HepG2 (cell line): ENCODE results near the gene CCL27. TPM values are rescaled to one million over a fixed set of nuclear protein-coding genes. Genes with fewer than 3 reads are reported as not detected.

ENCODE experiments used
- ATAC-seq: fragments of 200-7000 bp; cut with Tn5 transposase; 3 replicates; pipeline ENCODE4 v1.9.1; 2020; ENCODE audit warnings: mild to moderate bottlenecking, moderate library complexity
- BruUV-seq: library from RNA; stranded (reverse); fragments of 400-500 nt; replicated peaks from 2 replicates; lab custom pipeline; 2021; lab: Mats Ljungman, UMichigan
- CTCF ChIA-PET: fragments of 300-600 bp; formaldehyde crosslinking; extraction: SDS; loops from one replicate; lab custom pipeline; 2021; ENCODE audit warnings: low total read pairs, inconsistent platforms, low intra/inter-chr PET ratio; lab: Yijun Ruan, JAX
- POLR2A ChIA-PET: fragments of 350-600 bp; sonication (Branson Sonifier 250); formaldehyde crosslinking; loops from one replicate; lab custom pipeline; 2020; ENCODE audit warnings: antibody characterized with exemption, inconsistent platforms; lab: Yijun Ruan, JAX
- DNase-seq: peaks from one replicate; pipeline ENCODE4 v3.0.0-alpha.2; 2015; ENCODE audit warnings: low spot score
- FAIRE-seq: peaks from 3 replicates; lab custom pipeline; 2011; peaks lifted over from hg19 to GRCh38; lab: Jason Lieb, UNC
- H2AFZ ChIP-seq: one replicate; pipeline ENCODE4 v1.6.1; 2011; ENCODE audit warnings: low read length, inconsistent platforms
- H3K27ac ChIP-seq: fragments of 300-600 bp; 3 replicates; pipeline ENCODE4 v1.8.0; 2011; ENCODE audit warnings: mixed run types, mild to moderate bottlenecking, mixed read lengths, low read length, inconsistent platforms; ENCODE audit not compliant: insufficient read depth; ENCODE audit errors: extremely low read length
- H3K27me3 ChIP-seq, 2 experiments: fragments of 200-600 bp in 1 of 2; 2 replicates in 1 of 2; 3 replicates in 1 of 2; pipeline versions ENCODE4 v1.6.0 to v1.8.0; 2011; ENCODE audit warnings: low read length in 2 of 2, mild to moderate bottlenecking in 2 of 2, moderate library complexity in 2 of 2, inconsistent platforms in 1 of 2; ENCODE audit not compliant: insufficient read depth in 2 of 2, control insufficient read depth in 1 of 2
- H3K36me3 ChIP-seq, 2 experiments: fragments of 200-600 bp in 1 of 2; replicated peaks in 1 of 2; 2 replicates in 1 of 2; 3 replicates in 1 of 2; pipeline versions ENCODE4 v1.5.1 to v1.8.0; 2011; ENCODE audit warnings: low read length in 2 of 2, inconsistent platforms in 1 of 2; ENCODE audit not compliant: insufficient read depth in 2 of 2, control insufficient read depth in 1 of 2
- H3K4me1 ChIP-seq: 2 replicates; pipeline ENCODE4 v1.5.1; 2012; ENCODE audit warnings: low read length, inconsistent platforms; ENCODE audit not compliant: insufficient read depth
- H3K4me2 ChIP-seq: 2 replicates; pipeline ENCODE4 v1.6.0; 2011; ENCODE audit warnings: low read depth, low read length, inconsistent platforms
- H3K4me3 ChIP-seq, 3 experiments: fragments of 200-600 bp in 1 of 3; sonication (generic), shearing (Covaris generic) in 1 of 3; replicated peaks in 1 of 3; 2 replicates each; pipeline ENCODE4 v1.5.1; 2011 to 2016; ENCODE audit warnings: low read length in 3 of 3, inconsistent platforms in 2 of 3, low read depth in 2 of 3, mild to moderate bottlenecking in 2 of 3, control low read depth in 1 of 3, mixed read lengths in 1 of 3; ENCODE audit not compliant: insufficient read depth in 1 of 3
- H3K79me2 ChIP-seq: one replicate; pipeline ENCODE4 v1.6.1; 2011; ENCODE audit warnings: low read length, inconsistent platforms; ENCODE audit not compliant: insufficient read depth
- H3K9ac ChIP-seq: 2 replicates; pipeline ENCODE4 v1.6.0; 2011; ENCODE audit warnings: mild to moderate bottlenecking, low read depth, low read length, inconsistent platforms; ENCODE audit not compliant: insufficient read depth
- H3K9me3 ChIP-seq: 2 replicates; pipeline ENCODE4 v1.5.1; 2012; ENCODE audit warnings: mild to moderate bottlenecking, low read length
- H4K20me1 ChIP-seq: 2 replicates; pipeline ENCODE4 v1.6.0; 2011; ENCODE audit warnings: inconsistent platforms, mild to moderate bottlenecking, low read length, moderate library complexity; ENCODE audit not compliant: insufficient read depth
- ATM ChIP-seq: fragments of 450-650 bp; IDR thresholded peaks from 2 replicates; pipeline ENCODE4 v1.7.1; 2017; ENCODE audit warnings: mild to moderate bottlenecking, borderline replicate concordance
- CHCHD3 ChIP-seq: sonication (generic); formaldehyde crosslinking; IDR thresholded peaks from 2 replicates; pipeline ENCODE4 v1.8.0; 2022; ENCODE audit warnings: mild to moderate bottlenecking, missing genetic modification reagents, moderate library complexity
- HNRNPH1 ChIP-seq: fragments of 200-400 bp; formaldehyde crosslinking; optimal IDR thresholded peaks from 2 replicates; pipeline ENCODE3; 2017; ENCODE audit warnings: mild to moderate bottlenecking, low read depth, low read length
- MIXL1 ChIP-seq: IDR thresholded peaks from 2 replicates; pipeline ENCODE4 v1.6.1; 2016
- RFXANK ChIP-seq: IDR thresholded peaks from 2 replicates; pipeline ENCODE4 v1.6.1; 2016
- SRSF4 ChIP-seq: fragments of 200-400 bp; formaldehyde crosslinking; IDR thresholded peaks from one replicate; pipeline ENCODE4 v1.6.1; 2018; ENCODE audit warnings: mild to moderate bottlenecking, low read depth, low read length, moderate library complexity; ENCODE audit not compliant: poor library complexity, severe bottlenecking
- WIZ ChIP-seq: sonication (generic); formaldehyde crosslinking; IDR thresholded peaks from 2 replicates; pipeline ENCODE4 v1.5.1; 2020; ENCODE audit warnings: mild to moderate bottlenecking, missing genetic modification reagents
- ZFAT ChIP-seq: sonication (generic); formaldehyde crosslinking; conservative IDR thresholded peaks from 2 replicates; pipeline ENCODE4 v1.8.1; 2023; ENCODE audit warnings: missing genetic modification reagents, inconsistent platforms
- ZFP36 ChIP-seq: fragments of 150-350 bp; IDR thresholded peaks from 2 replicates; pipeline ENCODE4 v1.6.1; 2018; ENCODE audit warnings: borderline replicate concordance, low read length, low read depth; ENCODE audit not compliant: partially characterized antibody
- ZNF121 ChIP-seq: sonication (generic); formaldehyde crosslinking; IDR thresholded peaks from 2 replicates; pipeline ENCODE4 v1.5.0; 2020; ENCODE audit warnings: mild to moderate bottlenecking, missing genetic modification reagents
- ZNF143 ChIP-seq: sonication (generic); formaldehyde crosslinking; IDR thresholded peaks from 2 replicates; pipeline ENCODE4 v1.4.0; 2020; ENCODE audit warnings: missing genetic modification reagents
- ZNF3 ChIP-seq: IDR thresholded peaks from 2 replicates; pipeline ENCODE4 v1.7.0; 2017; ENCODE audit warnings: inconsistent platforms
- ZNF530 ChIP-seq: sonication (generic); formaldehyde crosslinking; IDR thresholded peaks from 2 replicates; pipeline ENCODE4 v1.5.0; 2020; ENCODE audit warnings: low read depth, mild to moderate bottlenecking, missing genetic modification reagents
- ZNF598 ChIP-seq: sonication (generic); formaldehyde crosslinking; IDR thresholded peaks from 2 replicates; pipeline ENCODE4 v1.5.1; 2020; ENCODE audit warnings: mild to moderate bottlenecking, missing genetic modification reagents, borderline replicate concordance
- ZNF652 ChIP-seq: IDR thresholded peaks from 2 replicates; pipeline ENCODE4 v1.6.1; 2016; ENCODE audit warnings: low read depth, borderline replicate concordance
- ZNF678 ChIP-seq: sonication (generic); formaldehyde crosslinking; IDR thresholded peaks from 2 replicates; pipeline ENCODE4 v1.4.0; 2020; ENCODE audit warnings: mild to moderate bottlenecking, missing genetic modification reagents
- ZNF720 ChIP-seq: sonication (generic); formaldehyde crosslinking; IDR thresholded peaks from 2 replicates; pipeline ENCODE4 v1.4.0; 2020; ENCODE audit warnings: missing genetic modification reagents
- ZNF841 ChIP-seq: sonication (generic); formaldehyde crosslinking; IDR thresholded peaks from 2 replicates; pipeline ENCODE4 v1.8.1; 2023; ENCODE audit warnings: missing genetic modification reagents, borderline replicate concordance
- WGBS: methylation state at CpG from one replicate; pipeline ENCODE4 v1.1.6; 2017; ENCODE audit warnings: low lambda C conversion rate; 5-methylcytosine and 5-hydroxymethylcytosine counted together
- in situ Hi-C: cut with HindIII; loops from 2 replicates; pipeline ENCODE4 v1.10.0; 2017; ENCODE audit warnings: low pct_unique_long_range_greater_than_20kb; ENCODE audit not compliant: extremely low pct_ligation_motif_present
- intact Hi-C: fragments of 100-400 bp; cut with micrococcal nuclease; formaldehyde crosslinking; loops from one replicate; pipeline ENCODE4 v1.10.0; 2022; ENCODE audit not compliant: unreplicated experiment
- polyA plus RNA-seq, 8 experiments: library from polyadenylated mRNA; depleted of rRNA in 3 of 8; stranded (reverse) in 7 of 8; unstranded in 1 of 8; fragments of >200 nt; fragmentation: Illumina TruSeq in 4 of 8; extraction: Trizol in 4 of 8; gene quantifications; 2 replicates each; pipeline versions ENCODE4 v1.2.1 to v1.2.3, GENCODE V29; 2011 to 2016; ENCODE audit warnings: low read depth in 4 of 8, missing spikeins in 1 of 8, mixed read lengths in 1 of 8; ENCODE audit not compliant: insufficient read depth in 1 of 8
- total RNA-seq, 5 experiments: library from RNA; depleted of rRNA; stranded (reverse); fragments of >200 nt; fragmentation: Illumina TruSeq; extraction: Trizol; gene quantifications; 2 replicates each; pipeline ENCODE4 v1.2.3, GENCODE V29; 2016; ENCODE audit warnings: low read depth in 1 of 5
- TF ChIP-seq, protein P1 (sequence below): sonication (generic); formaldehyde crosslinking; IDR thresholded peaks from 2 replicates; pipeline ENCODE4 v1.8.0; 2022; ENCODE audit warnings: mild to moderate bottlenecking, missing genetic modification reagents
- TF ChIP-seq, protein P2 (sequence below): sonication (generic); formaldehyde crosslinking; IDR thresholded peaks from 2 replicates; pipeline ENCODE4 v1.4.0; 2020; ENCODE audit warnings: missing genetic modification reagents; ENCODE audit errors: not compliant biosample characterization

CCL27 gene
- total and polyA plus RNA-seq, 2 of the 13 experiments (the other 11 are each of a cell fraction or from before 2014, with no cell fraction given) = not detected

GRCh38 chr9:34674440-34674839 is 12.0 kb upstream of the CCL27 start:
- Histone ChIP-seq H3K9me3 (no peaks in the 10 kb centered on the region), H3K9ac (no peak overlapping the region), H3K4me3 (no peak overlapping the region), H2AFZ (no peak overlapping the region), H3K4me2 (no peak overlapping the region), H3K27ac (no peak overlapping the region), H3K27me3 (no peaks in the 10 kb centered on the region), H3K36me3 (no peaks in the 10 kb centered on the region), H3K79me2 (no peaks in the 10 kb centered on the region), H3K4me1 (peaks cover 4% of the 10 kb centered on the region; the same call in 1 of the 2 replicates), H4K20me1 (no peaks in the 10 kb centered on the region)
- POLR2A ChIA-PET = no interaction called here
- DNase-seq (no peak), ATAC-seq (no peak), FAIRE-seq (no peak)
- CTCF ChIA-PET = interaction anchor here (0.7 to 6.1 kb wide), 5 partner anchors 11 to 62 kb away, joined by 3 to 178 read pairs (median 4); no protein-coding TSS in a partner anchor
- 60% methylated on average over 3 of the region's 3 CpGs for WGBS
- intact Hi-C loops (no loop called here), in situ Hi-C loops (no loop called here)
- BruUV-seq = no TSS peak
- TF ChIP-seq ZNF720 (CRISPR knock-in tag) (no peak), ZNF121 (CRISPR knock-in tag) (no peak), SRSF4 (no peak), ATM (no peak), ZNF678 (CRISPR knock-in tag) (no peak), ZNF530 (CRISPR knock-in tag) (no peak)
- TF ChIP-seq, protein P1, sequence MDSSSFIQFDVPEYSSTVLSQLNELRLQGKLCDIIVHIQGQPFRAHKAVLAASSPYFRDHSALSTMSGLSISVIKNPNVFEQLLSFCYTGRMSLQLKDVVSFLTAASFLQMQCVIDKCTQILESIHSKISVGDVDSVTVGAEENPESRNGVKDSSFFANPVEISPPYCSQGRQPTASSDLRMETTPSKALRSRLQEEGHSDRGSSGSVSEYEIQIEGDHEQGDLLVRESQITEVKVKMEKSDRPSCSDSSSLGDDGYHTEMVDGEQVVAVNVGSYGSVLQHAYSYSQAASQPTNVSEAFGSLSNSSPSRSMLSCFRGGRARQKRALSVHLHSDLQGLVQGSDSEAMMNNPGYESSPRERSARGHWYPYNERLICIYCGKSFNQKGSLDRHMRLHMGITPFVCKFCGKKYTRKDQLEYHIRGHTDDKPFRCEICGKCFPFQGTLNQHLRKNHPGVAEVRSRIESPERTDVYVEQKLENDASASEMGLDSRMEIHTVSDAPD (CRISPR knock-in tag) = no peak

- intact Hi-C loops (no loop called here), in situ Hi-C loops (no loop called here)
- CTCF ChIA-PET = no interaction called here
- Histone ChIP-seq H3K79me2 (no peaks in the 10 kb centered on the region), H3K9ac (no peak overlapping the region), H3K4me2 (no peak overlapping the region), H3K4me1 (peaks cover 6% of the 10 kb centered on the region; the same call in 1 of the 2 replicates), H2AFZ (no peak overlapping the region), H3K36me3 (no peaks in the 10 kb centered on the region), H3K9me3 (no peaks in the 10 kb centered on the region), H4K20me1 (no peaks in the 10 kb centered on the region), H3K27me3 (no peaks in the 10 kb centered on the region), H3K27ac (no peak overlapping the region), H3K4me3 (no peak overlapping the region)
- POLR2A ChIA-PET = no interaction called here
- WGBS = 40% methylated on average over 1 of the region's 1 CpG
- BruUV-seq = no TSS peak
- FAIRE-seq = no peak
- no peak for DNase-seq
- ATAC-seq = no peak
- TF ChIP-seq, protein P2, sequence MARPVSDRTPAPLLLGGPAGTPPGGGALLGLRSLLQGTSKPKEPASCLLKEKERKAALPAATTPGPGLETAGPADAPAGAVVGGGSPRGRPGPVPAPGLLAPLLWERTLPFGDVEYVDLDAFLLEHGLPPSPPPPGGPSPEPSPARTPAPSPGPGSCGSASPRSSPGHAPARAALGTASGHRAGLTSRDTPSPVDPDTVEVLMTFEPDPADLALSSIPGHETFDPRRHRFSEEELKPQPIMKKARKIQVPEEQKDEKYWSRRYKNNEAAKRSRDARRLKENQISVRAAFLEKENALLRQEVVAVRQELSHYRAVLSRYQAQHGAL = no peak
- TF ChIP-seq ZNF3 (CRISPR knock-in tag) (no peak), ZFAT (no peak), ZNF652 (CRISPR knock-in tag) (no peak), MIXL1 (CRISPR knock-in tag) (no peak), RFXANK (CRISPR knock-in tag) (no peak), WIZ (CRISPR knock-in tag) (no peak), CHCHD3 (CRISPR knock-in tag) (no peak), ZNF598 (CRISPR knock-in tag) (no peak), ZNF143 (CRISPR knock-in tag) (no peak), ZFP36 (no peak), ZNF841 (CRISPR knock-in tag) (no peak), HNRNPH1 (no peak)
These were observed 8.8 kb upstream of the CCL27 start for GRCh38 chr9:34671307-34671706.
